ENCODE data around the gene PREX1.

- no peak for TF ChIP-seq JUNB (IDR thresholded peaks at IDR 0.05; ENCODE audit: unreplicated experiment)
- no peak for TF ChIP-seq CTCF (conservative IDR thresholded peaks at IDR 0.05; ENCODE audit: low read depth in 2 of 2)
- no peak for TF ChIP-seq EZH2 (IDR thresholded peaks at IDR 0.05; ENCODE audit: low read depth, unreplicated experiment)
- TF ChIP-seq REST (IDR thresholded peaks at IDR 0.05; ENCODE audit: unreplicated experiment) = no peak
- TF ChIP-seq POLR2AphosphoS5 (IDR thresholded peaks at IDR 0.05; ENCODE audit: low read depth) = no peak
- no peak for TF ChIP-seq CREB1 (CRISPR knock-in tag; IDR thresholded peaks at IDR 0.05; ENCODE audit: low read depth)
- TF ChIP-seq EZH2phosphoT487 (IDR thresholded peaks at IDR 0.05; ENCODE audit: unreplicated experiment) = no peak
- no peak for TF ChIP-seq STAT1 (IDR thresholded peaks at IDR 0.05; ENCODE audit: unreplicated experiment)
Observed at GRCh38 chr20:48714764-48715163, 113.0 kb downstream of the PREX1 start.
